MM.1S (cell line): ENCODE results near the gene RNF212B.

Experiments
- DNase-seq: peaks from one replicate; pipeline ENCODE4 v3.0.0-alpha.2; 2015
- H2AFZ ChIP-seq: fragments of 300-600 bp; sonication (generic); 2 replicates; pipeline ENCODE4 v1.6.0; 2016; ENCODE audit warnings: antibody characterized with exemption, low read length
- H3F3A ChIP-seq: fragments of 300-600 bp; sonication (generic); 2 replicates; pipeline ENCODE4 v1.6.1; 2016; ENCODE audit warnings: mild to moderate bottlenecking, antibody characterized with exemption, low read length, moderate library complexity, mixed read lengths; ENCODE audit not compliant: insufficient read depth
- H3K27ac ChIP-seq: fragments of 300-600 bp; sonication (generic); 2 replicates; pipeline ENCODE4 v1.5.1; 2016; ENCODE audit warnings: mild to moderate bottlenecking, low read length
- H3K27me3 ChIP-seq: fragments of 300-600 bp; sonication (generic); replicated peaks from 2 replicates; pipeline ENCODE4 v1.6.0; 2016; ENCODE audit warnings: low read length; ENCODE audit not compliant: insufficient read depth
- H3K36me3 ChIP-seq: fragments of 300-600 bp; sonication (generic); replicated peaks from 2 replicates; pipeline ENCODE4 v1.6.1; 2016; ENCODE audit warnings: mild to moderate bottlenecking, low read length, mixed read lengths; ENCODE audit not compliant: insufficient read depth
- H3K4me1 ChIP-seq: fragments of 300-600 bp; sonication (generic); 2 replicates; pipeline ENCODE4 v1.6.1; 2016; ENCODE audit warnings: low read length, mixed read lengths
- H3K4me2 ChIP-seq: fragments of 300-600 bp; sonication (generic); 2 replicates; pipeline ENCODE4 v1.6.0; 2016; ENCODE audit warnings: low read depth, low read length
- H3K4me3 ChIP-seq: fragments of 300-600 bp; sonication (generic); 2 replicates; pipeline ENCODE4 v1.5.1; 2016; ENCODE audit warnings: low read length, mixed read lengths
- H3K79me2 ChIP-seq: fragments of 300-600 bp; sonication (generic); 2 replicates; pipeline ENCODE4 v1.6.1; 2016; ENCODE audit warnings: mixed run types, low read length, mixed read lengths
- H3K9ac ChIP-seq: fragments of 300-600 bp; sonication (generic); 2 replicates; pipeline ENCODE4 v1.6.1; 2016; ENCODE audit warnings: low read length, mixed read lengths
- H3K9me2 ChIP-seq: fragments of 300-600 bp; sonication (generic); replicated peaks from 2 replicates; pipeline ENCODE4 v1.6.1; 2016; ENCODE audit warnings: mild to moderate bottlenecking, low read length, mixed read lengths; ENCODE audit not compliant: insufficient read depth
- H3K9me3 ChIP-seq: fragments of 300-600 bp; sonication (generic); replicated peaks from 2 replicates; pipeline ENCODE4 v1.6.1; 2016; ENCODE audit warnings: mild to moderate bottlenecking, low read length, mixed read lengths; ENCODE audit not compliant: insufficient read depth
- H4K20me1 ChIP-seq: fragments of 300-600 bp; sonication (generic); 2 replicates; pipeline ENCODE4 v1.6.1; 2016; ENCODE audit warnings: mild to moderate bottlenecking, low read length, moderate library complexity, mixed read lengths; ENCODE audit not compliant: insufficient read depth
- CTCF ChIP-seq: fragments of 300-600 bp; sonication (generic); IDR thresholded peaks from 2 replicates; pipeline ENCODE4 v1.5.1; 2016; ENCODE audit warnings: antibody characterized with exemption, low read length, mixed read lengths
- EZH2 ChIP-seq: fragments of 300-600 bp; sonication (generic); optimal IDR thresholded peaks from 2 replicates; pipeline ENCODE3; 2017; ENCODE audit warnings: low read depth, mild to moderate bottlenecking, antibody characterized with exemption, low read length, mixed read lengths
- EZH2phosphoT487 ChIP-seq: fragments of 300-600 bp; sonication (generic); IDR thresholded peaks from 2 replicates; pipeline ENCODE4 v1.6.1; 2018; ENCODE audit warnings: antibody characterized with exemption, low read length

RNF212B gene

GRCh38 chr14:23248601-23249000 is 10.9 kb downstream of the RNF212B start:
- no peaks in the 10 kb centered on the region for H4K20me1 ChIP-seq
- no peak for TF ChIP-seq CTCF
- TF ChIP-seq EZH2 = no peak
- DNase-seq = no peak

GRCh38 chr14:23249824-23250223 is 12.1 kb downstream of the RNF212B start:
- no peaks in the 10 kb centered on the region for H3K4me1 ChIP-seq
- no peaks in the 10 kb centered on the region for H3K9me2 ChIP-seq
- no peak for TF ChIP-seq EZH2phosphoT487
- no peak for TF ChIP-seq CTCF
- no peak for TF ChIP-seq EZH2
- no peaks in the 10 kb centered on the region for H3K79me2 ChIP-seq
- no peak overlapping the region for H3K27ac ChIP-seq
- H3F3A ChIP-seq = no peaks in the 10 kb centered on the region
- H3K36me3 ChIP-seq = no peaks in the 10 kb centered on the region
- no peaks in the 10 kb centered on the region for H3K27me3 ChIP-seq
- no peak for DNase-seq
- H3K9me3 ChIP-seq = no peaks in the 10 kb centered on the region
- no peak overlapping the region for H3K4me2 ChIP-seq
- H4K20me1 ChIP-seq = no peaks in the 10 kb centered on the region
- H3K4me3 ChIP-seq = no peak overlapping the region
- no peak overlapping the region for H2AFZ ChIP-seq
- H3K9ac ChIP-seq = no peak overlapping the region

More at GRCh38 chr14:23248601-23249000, 10.9 kb downstream of the RNF212B start:
- Histone ChIP-seq H3K9ac (no peak overlapping the region), H3K27ac (no peak overlapping the region), H3K4me2 (no peak overlapping the region), H3K79me2 (no peaks in the 10 kb centered on the region), H3K27me3 (no peaks in the 10 kb centered on the region), H2AFZ (no peak overlapping the region), H3K4me3 (no peak overlapping the region), H3K4me1 (no peaks in the 10 kb centered on the region), H3K36me3 (no peaks in the 10 kb centered on the region), H3F3A (no peaks in the 10 kb centered on the region), H3K9me2 (no peaks in the 10 kb centered on the region), H3K9me3 (no peaks in the 10 kb centered on the region)

- no peaks in the 10 kb centered on the region for H3K79me2 ChIP-seq
- no peak overlapping the region for H3K4me3 ChIP-seq
- no peak overlapping the region for H3K9ac ChIP-seq
- H3K9me2 ChIP-seq = no peaks in the 10 kb centered on the region
- TF ChIP-seq EZH2 (no peak), EZH2phosphoT487 (no peak), CTCF (no peak)
- DNase-seq = no peak
- no peak overlapping the region for H2AFZ ChIP-seq
- H3K27ac ChIP-seq = no peak overlapping the region
- no peaks in the 10 kb centered on the region for H4K20me1 ChIP-seq
- no peaks in the 10 kb centered on the region for H3F3A ChIP-seq
- H3K9me3 ChIP-seq = no peaks in the 10 kb centered on the region
- H3K4me2 ChIP-seq = no peak overlapping the region
- no peaks in the 10 kb centered on the region for H3K4me1 ChIP-seq
- no peaks in the 10 kb centered on the region for H3K27me3 ChIP-seq
- no peaks in the 10 kb centered on the region for H3K36me3 ChIP-seq
Measured at GRCh38 chr14:23252006-23252405, 14.3 kb downstream of the RNF212B start.
